Heart left ventricle (tissue), 16 donors: ENCODE results near the gene CLCN1. TPM values are rescaled to one million over a fixed set of nuclear protein-coding genes. Genes with fewer than 3 reads are reported as not detected.

Source experiments
- ATAC-seq, 4 donors: fragments of 200-7000 bp; cut with Tn5 transposase; one replicate each; pipeline ENCODE4 v1.9.1; 2020 to 2022; ENCODE audit warnings: moderate library complexity in 4 of 4, mild to moderate bottlenecking in 3 of 4, moderate number of reproducible peaks in 1 of 4
- DNase-seq, 5 donors: peaks; one replicate each; pipeline ENCODE4 v3.0.0-alpha.2; 2020
- H3K27ac ChIP-seq, 12 donors: fragments of 200-600 bp; sonication (generic) in 4 of 12; one replicate each; pipeline versions ENCODE4 v1.5.0 to v1.8.0; 2016 to 2022; ENCODE audit warnings: mild to moderate bottlenecking in 2 of 12
- H3K27me3 ChIP-seq, 9 donors: fragments of 200-600 bp; sonication (generic) in 2 of 9; one replicate each; pipeline versions ENCODE4 v1.5.1 to v1.8.0; 2016 to 2022; ENCODE audit warnings: mild to moderate bottlenecking in 3 of 9
- H3K36me3 ChIP-seq, 9 donors: fragments of 200-600 bp; sonication (generic) in 2 of 9; one replicate each; pipeline versions ENCODE4 v1.5.0 to v1.8.0; 2018 to 2022; ENCODE audit warnings: mild to moderate bottlenecking in 2 of 9
- H3K4me1 ChIP-seq, 12 donors: fragments of 200-600 bp; sonication (generic) in 4 of 12; one replicate each; pipeline versions ENCODE4 v1.5.0 to v1.8.0; 2016 to 2022; ENCODE audit warnings: mild to moderate bottlenecking in 3 of 12
- H3K4me3 ChIP-seq, 12 donors: fragments of 200-600 bp; sonication (generic) in 4 of 12; one replicate each; pipeline versions ENCODE4 v1.5.0 to v1.8.0; 2017 to 2022; ENCODE audit warnings: mild to moderate bottlenecking in 9 of 12, moderate library complexity in 4 of 12
- H3K9me3 ChIP-seq, 12 donors: fragments of 200-600 bp; sonication (generic) in 4 of 12; one replicate each; pipeline versions ENCODE4 v1.5.0 to v1.8.0; 2016 to 2022; ENCODE audit warnings: mild to moderate bottlenecking in 1 of 12
- CTCF ChIP-seq, 12 donors: fragments of 200-600 bp; sonication (generic) in 4 of 12; IDR thresholded peaks; one replicate each; pipeline versions ENCODE4 v1.5.0 to v1.8.0; 2018 to 2022; ENCODE audit warnings: antibody characterized with exemption in 12 of 12, mild to moderate bottlenecking in 5 of 12
- POLR2A ChIP-seq, 2 donors: fragments of 450-650 bp; IDR thresholded peaks; one replicate each; pipeline ENCODE4 v1.6.1; 2017; ENCODE audit warnings: antibody characterized with exemption in 2 of 2, mild to moderate bottlenecking in 2 of 2, moderate library complexity in 2 of 2
- WGBS, 4 donors: extraction: QIAGEN DNeasy Blood & Tissue Kit in 2 of 4; methylation state at CpG; one replicate each; pipeline versions ENCODE4 v1.1.5 to v1.1.7; 2013 to 2018; 5-methylcytosine and 5-hydroxymethylcytosine counted together
- intact Hi-C, 10 donors: fragments of 100-400 bp; cut with DNase I; formaldehyde crosslinking; loops; one replicate each; pipeline versions ENCODE4 v1.11.1 to v1.14.2; 2022
- polyA plus RNA-seq, 2 donors: library from polyadenylated mRNA; stranded (reverse); fragments of 200-250 nt; gene quantifications; one replicate each; pipeline ENCODE4 v1.2.3, GENCODE V29; 2013
- total RNA-seq, 9 donors: library from RNA; depleted of rRNA in 2 of 9; stranded (reverse); fragments of >200 nt in 2 of 9; fragmentation: NEBNext Ultra II Directional in 3 of 9; extraction: Animal tissue kit (Norgen Biotek cat#: 25700) in 3 of 9; gene quantifications; one replicate each; pipeline versions ENCODE4 v1.1.0 to v1.2.4, GENCODE V29; 2016 to 2023
- donor health status: ischemic (EF 13 %, LVEDD 7.1; RV severe dilation, severe dysfunction).
- donor health status: healthy with polysubstance abuse.
- donor health status: DM: no; HTN: yes; CAD: no.
- donor health status: DM: no; HTN: no; CAD: no.
- donor health status: ischemic (EF 25% LVEDD 6.9; RV normal size, moderate dysfunction).
- donor health status: ischemic (EF 25% LVEDD 5.7; RV mildly dilated, moderate dysfunction).
- donor health status: healthy.
- donor health status: DM: yes; HTN: yes; CAD: no.
- donor health status: ischemic (EF 35%, LVEDD 5.7; RV mildly dilated, moderate dysfunction).
- donor health status: nonischemic (EF 11% LVEDD 7.7; RV severe dilation, severe dysfunction).
- donor health status: DM: yes; HTN: yes; CAD: no.
- donor health status: PGD.
- donor health status: ischemic (EF 29% LVEDD 5.4; RV normal size, mild dysfunction).
- donor health status: nonischemic (EF 23%, LVEDD 6.1; RV moderate dilation, normal function).

CLCN1 gene
- total and polyA plus RNA-seq, 11 donors = 0.03 to 1.4 TPM; not detected in 9

GRCh38 chr7:143381427-143382125 lies 65.7 kb downstream of the CLCN1 start:
- ATAC-seq (peak in 2 of 4 donors; percentile 2 to 8), DNase-seq (peak; percentile 79 to 91 (median 83))
- TF ChIP-seq CTCF (IDR thresholded peaks at IDR 0.05) (no peak), POLR2A (IDR thresholded peaks at IDR 0.05) (no peak)
- 0 to 1% (median 1%) methylated on average over 19 to 64 of the region's 64 CpGs for WGBS, 4 donors
- Histone ChIP-seq H3K27me3 (no peaks in the 10 kb centered on the region), H3K27ac (peak overlapping the region; percentile 97 to 100 (median 99)), H3K4me3 (peak overlapping the region; percentile 62 to 96 (median 86)), H3K36me3 (peaks cover 0 to 21% (median 2%) of the 10 kb centered on the region in 9 donors), H3K9me3 (no peaks in the 10 kb centered on the region), H3K4me1 (peaks cover 7 to 79% (median 55%) of the 10 kb centered on the region in 12 donors)
- intact Hi-C loops = loop anchor here in 8 of 10 donors (2.0 to 10.0 kb wide), 8 partner anchors 27 to 523 kb away; partner anchors contain the start of genes CASP2 (in 4 of the 8), TMEM139 (in 2 of the 8), EPHA1 (in 1 of the 8) and TCAF1 (in 1 of the 8)

GRCh38 chr7:143382126-143382790 lies 66.3 kb downstream of the CLCN1 start:
- WGBS, 4 donors = 13 to 24% (median 16%) methylated on average over 11 to 21 of the region's 21 CpGs
- no peak for DNase-seq
- H3K4me1 ChIP-seq = peaks cover 7 to 80% (median 60%) of the 10 kb centered on the region in 12 donors
- no peak for ATAC-seq
- H3K9me3 ChIP-seq = no peaks in the 10 kb centered on the region
- no peaks in the 10 kb centered on the region for H3K27me3 ChIP-seq
- H3K4me3 ChIP-seq = peak overlapping the region; percentile 62 to 96 (median 86)
- intact Hi-C loops = loop anchor here in 6 of 10 donors (5.0 to 10.0 kb wide), 6 partner anchors 35 to 523 kb away; partner anchors contain the start of genes CASP2 (in 4 of the 6), TMEM139 (in 2 of the 6) and TCAF1 (in 1 of the 6)
- TF ChIP-seq CTCF (IDR thresholded peaks at IDR 0.05) (no peak), POLR2A (IDR thresholded peaks at IDR 0.05) (no peak)
- peaks cover 0 to 28% (median 6%) of the 10 kb centered on the region in 9 donors for H3K36me3 ChIP-seq
- peak overlapping the region; percentile 97 to 100 (median 99) for H3K27ac ChIP-seq

GRCh38 chr7:143382791-143383641 lies 67.1 kb downstream of the CLCN1 start:
- Histone ChIP-seq H3K4me1 (peaks cover 7 to 78% (median 61%) of the 10 kb centered on the region in 12 donors), H3K27ac (peak overlapping the region in 10 of 12 donors; percentile 97 to 100 (median 99)), H3K36me3 (peaks cover 0 to 35% (median 12%) of the 10 kb centered on the region in 9 donors), H3K4me3 (peak overlapping the region in 11 of 12 donors; percentile 62 to 96 (median 88)), H3K9me3 (no peaks in the 10 kb centered on the region), H3K27me3 (no peaks in the 10 kb centered on the region)
- 74 to 82% (median 79%) methylated on average over 15 of the region's 15 CpGs for WGBS, 4 donors
- no peak for TF ChIP-seq CTCF (IDR thresholded peaks at IDR 0.05)
- no peak for TF ChIP-seq POLR2A (IDR thresholded peaks at IDR 0.05)
- intact Hi-C loops = loop anchor here in 6 of 10 donors (5.0 to 10.0 kb wide), 6 partner anchors 34 to 522 kb away; partner anchors contain the start of genes CASP2 (in 4 of the 6), TMEM139 (in 2 of the 6) and TCAF1 (in 1 of the 6)
- DNase-seq = peak in 1 of 5 donors; percentile 64
- ATAC-seq = no peak
